ENCODE data around the gene MON1B. TPM values are rescaled to one million over a fixed set of nuclear protein-coding genes. Genes with fewer than 3 reads are reported as not detected.

The MON1B gene
- polyA plus RNA-seq, 1 donor (not counting 4 experiments of a cell fraction or from before 2014, with no cell fraction given), result 9.7 TPM

DNA sequence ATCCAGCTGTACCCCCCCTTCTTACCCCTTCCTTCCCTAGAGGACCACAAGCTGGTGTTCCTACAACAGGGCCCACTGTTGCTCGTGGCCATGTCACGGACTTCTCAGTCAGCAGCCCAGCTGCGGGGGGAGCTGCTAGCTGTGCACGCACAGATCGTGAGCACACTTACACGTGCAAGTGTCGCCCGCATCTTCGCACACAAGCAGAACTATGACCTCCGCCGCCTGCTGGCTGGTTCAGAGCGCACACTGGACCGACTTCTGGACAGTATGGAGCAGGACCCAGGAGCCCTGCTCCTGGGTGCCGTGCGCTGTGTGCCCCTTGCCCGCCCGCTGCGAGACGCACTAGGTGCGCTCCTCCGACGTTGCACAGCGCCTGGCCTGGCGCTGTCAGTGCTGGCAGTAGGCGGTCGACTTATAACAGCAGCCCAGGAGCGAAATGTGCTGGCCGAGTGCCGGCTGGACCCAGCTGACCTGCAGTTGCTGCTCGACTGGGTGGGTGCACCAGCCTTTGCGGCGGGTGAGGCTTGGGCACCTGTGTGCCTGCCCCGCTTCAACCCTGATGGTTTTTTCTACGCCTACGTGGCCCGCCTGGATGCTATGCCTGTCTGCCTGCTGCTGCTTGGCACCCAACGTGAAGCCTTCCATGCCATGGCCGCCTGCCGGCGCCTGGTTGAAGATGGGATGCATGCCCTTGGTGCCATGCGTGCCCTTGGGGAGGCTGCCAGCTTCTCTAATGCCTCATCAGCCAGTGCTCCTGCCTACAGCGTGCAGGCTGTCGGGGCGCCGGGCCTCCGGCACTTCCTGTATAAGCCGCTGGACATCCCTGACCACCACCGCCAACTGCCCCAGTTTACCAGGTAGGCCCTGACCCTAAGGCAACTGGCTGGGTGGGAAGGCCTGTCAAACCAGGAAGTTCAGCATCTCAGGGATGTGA, 3.6 kb downstream of the MON1B start:
- no peak overlapping the region for H3K4me2 ChIP-seq (ENCODE audit: control insufficient read depth, extremely low read depth, insufficient read depth, low read depth, low read length)
- FAIRE-seq (no peak), DNase-seq (ENCODE audit: low read depth, low spot score) (no peak)
- no peaks in the 10 kb centered on the region for H3K27me3 ChIP-seq (ENCODE audit: control insufficient read depth, extremely low read depth, insufficient read depth, low read length)
- H3K27ac ChIP-seq (ENCODE audit: control insufficient read depth, insufficient read depth, low read length), result no peak overlapping the region
- peaks cover 10% of the 10 kb centered on the region for H3K4me1 ChIP-seq (ENCODE audit: control insufficient read depth, extremely low read depth, insufficient read depth, low read length)
- peaks cover 31% of the 10 kb centered on the region for H3K79me2 ChIP-seq (ENCODE audit: control insufficient read depth, insufficient read depth, low read length)
- H3K9me1 ChIP-seq (ENCODE audit: control insufficient read depth, extremely low read depth, insufficient read depth, low read length), result no peaks in the 10 kb centered on the region
- H2AFZ ChIP-seq (ENCODE audit: control insufficient read depth, low read length), result no peak overlapping the region
- no peak for TF ChIP-seq EZH2 (IDR thresholded peaks at IDR 0.05; ENCODE audit: low read length)
- TF ChIP-seq, protein P1, sequence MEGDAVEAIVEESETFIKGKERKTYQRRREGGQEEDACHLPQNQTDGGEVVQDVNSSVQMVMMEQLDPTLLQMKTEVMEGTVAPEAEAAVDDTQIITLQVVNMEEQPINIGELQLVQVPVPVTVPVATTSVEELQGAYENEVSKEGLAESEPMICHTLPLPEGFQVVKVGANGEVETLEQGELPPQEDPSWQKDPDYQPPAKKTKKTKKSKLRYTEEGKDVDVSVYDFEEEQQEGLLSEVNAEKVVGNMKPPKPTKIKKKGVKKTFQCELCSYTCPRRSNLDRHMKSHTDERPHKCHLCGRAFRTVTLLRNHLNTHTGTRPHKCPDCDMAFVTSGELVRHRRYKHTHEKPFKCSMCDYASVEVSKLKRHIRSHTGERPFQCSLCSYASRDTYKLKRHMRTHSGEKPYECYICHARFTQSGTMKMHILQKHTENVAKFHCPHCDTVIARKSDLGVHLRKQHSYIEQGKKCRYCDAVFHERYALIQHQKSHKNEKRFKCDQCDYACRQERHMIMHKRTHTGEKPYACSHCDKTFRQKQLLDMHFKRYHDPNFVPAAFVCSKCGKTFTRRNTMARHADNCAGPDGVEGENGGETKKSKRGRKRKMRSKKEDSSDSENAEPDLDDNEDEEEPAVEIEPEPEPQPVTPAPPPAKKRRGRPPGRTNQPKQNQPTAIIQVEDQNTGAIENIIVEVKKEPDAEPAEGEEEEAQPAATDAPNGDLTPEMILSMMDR (optimal IDR thresholded peaks at IDR 0.05 in 1 of 3, IDR thresholded peaks at IDR 0.05 in 1 of 3, conservative IDR thresholded peaks at IDR 0.05 in 1 of 3; ENCODE audit: extremely low read depth in 1 of 3, insufficient read depth in 2 of 3, low read length in 3 of 3), result no peak
- H3K4me3 ChIP-seq (ENCODE audit: control insufficient read depth in 2 of 3, extremely low read depth in 1 of 3, insufficient read depth in 2 of 3, low read depth in 1 of 3, low read length in 3 of 3), result no peak overlapping the region
- dilution Hi-C loops (cut with MboI; ENCODE audit: extremely low pct_ligation_motif_present, low sequenced_read_pairs), result no loop called here
- peaks cover 18 to 22% of the 10 kb centered on the region in 2 experiments for H3K36me3 ChIP-seq (ENCODE audit: control insufficient read depth in 2 of 2, extremely low read depth in 1 of 2, insufficient read depth in 2 of 2, low read length in 2 of 2)
- H3K9ac ChIP-seq (ENCODE audit: control insufficient read depth, extremely low read depth, insufficient read depth, low read length), result no peak overlapping the region
- no peaks in the 10 kb centered on the region for H4K20me1 ChIP-seq (ENCODE audit: control insufficient read depth, extremely low read depth, insufficient read depth, low read length)
- H3K9me3 ChIP-seq (ENCODE audit: control insufficient read depth, low read depth, low read length), result no peaks in the 10 kb centered on the region

DNA sequence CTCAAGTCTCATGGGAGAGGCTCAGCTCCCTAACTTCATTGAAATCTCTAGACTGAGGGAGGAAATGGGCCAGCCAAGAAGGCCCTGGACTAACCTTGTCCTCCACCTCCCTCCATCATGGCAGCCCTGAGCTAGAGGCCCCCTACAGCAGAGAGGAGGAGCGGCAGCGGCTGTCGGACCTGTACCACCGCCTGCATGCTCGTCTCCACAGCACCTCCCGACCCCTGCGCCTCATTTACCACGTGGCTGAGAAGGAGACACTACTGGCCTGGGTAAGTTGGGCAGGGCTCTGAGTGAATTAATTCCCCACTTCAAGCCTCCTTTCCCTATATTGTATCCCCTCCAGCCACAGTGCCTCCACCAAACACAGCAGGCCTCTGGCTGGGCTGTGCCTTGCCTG, 4.4 kb downstream of the MON1B start:
- Histone ChIP-seq H3K79me2 (ENCODE audit: control insufficient read depth, insufficient read depth, low read length) (peaks cover 31% of the 10 kb centered on the region), H3K9ac (ENCODE audit: control insufficient read depth, extremely low read depth, insufficient read depth, low read length) (no peak overlapping the region), H4K20me1 (ENCODE audit: control insufficient read depth, extremely low read depth, insufficient read depth, low read length) (no peaks in the 10 kb centered on the region), H2AFZ (ENCODE audit: control insufficient read depth, low read length) (no peak overlapping the region), H3K4me3 (ENCODE audit: control insufficient read depth in 2 of 3, extremely low read depth in 1 of 3, insufficient read depth in 2 of 3, low read depth in 1 of 3, low read length in 3 of 3) (no peak overlapping the region), H3K4me2 (ENCODE audit: control insufficient read depth, extremely low read depth, insufficient read depth, low read depth, low read length) (no peak overlapping the region), H3K27ac (ENCODE audit: control insufficient read depth, insufficient read depth, low read length) (no peak overlapping the region), H3K27me3 (ENCODE audit: control insufficient read depth, extremely low read depth, insufficient read depth, low read length) (no peaks in the 10 kb centered on the region), H3K4me1 (ENCODE audit: control insufficient read depth, extremely low read depth, insufficient read depth, low read length) (peaks cover 7% of the 10 kb centered on the region), H3K36me3 (ENCODE audit: control insufficient read depth in 2 of 2, extremely low read depth in 1 of 2, insufficient read depth in 2 of 2, low read length in 2 of 2) (peaks cover 18 to 22% of the 10 kb centered on the region in 2 experiments), H3K9me1 (ENCODE audit: control insufficient read depth, extremely low read depth, insufficient read depth, low read length) (no peaks in the 10 kb centered on the region), H3K9me3 (ENCODE audit: control insufficient read depth, low read depth, low read length) (no peaks in the 10 kb centered on the region)
- FAIRE-seq (no peak), DNase-seq (ENCODE audit: low read depth, low spot score) (no peak)
- TF ChIP-seq EZH2 (IDR thresholded peaks at IDR 0.05; ENCODE audit: low read length), result no peak
- TF ChIP-seq, protein P1 (optimal IDR thresholded peaks at IDR 0.05 in 1 of 3, IDR thresholded peaks at IDR 0.05 in 1 of 3, conservative IDR thresholded peaks at IDR 0.05 in 1 of 3; ENCODE audit: extremely low read depth in 1 of 3, insufficient read depth in 2 of 3, low read length in 3 of 3), result no peak
- dilution Hi-C loops (cut with MboI; ENCODE audit: extremely low pct_ligation_motif_present, low sequenced_read_pairs), result no loop called here
